GM12872 (cell line): ENCODE measurements around the gene NACAD.

Experiments
- CTCF ChIP-seq: IDR thresholded peaks from 3 replicates; pipeline ENCODE4 v1.5.1; 2011; ENCODE audit warnings: low read depth, mild to moderate bottlenecking, low read length, moderate library complexity; ENCODE audit not compliant: insufficient read depth

The NACAD gene

GRCh38 chr7:45103958-45104843 lies 15.4 kb upstream of the NACAD start:
- TF ChIP-seq CTCF, result no peak

GRCh38 chr7:45102785-45103712 lies 14.3 kb upstream of the NACAD start:
- no peak for TF ChIP-seq CTCF

- no peak for TF ChIP-seq CTCF
Observed at GRCh38 chr7:45101748-45102147, 13.0 kb upstream of the NACAD start.

GRCh38 chr7:45100761-45101480 lies 12.2 kb upstream of the NACAD start:
- TF ChIP-seq CTCF, result no peak

GRCh38 chr7:45099891-45100760 lies 11.4 kb upstream of the NACAD start:
- TF ChIP-seq CTCF, result no peak

GRCh38 chr7:45098983-45099839 lies 10.4 kb upstream of the NACAD start:
- no peak for TF ChIP-seq CTCF
